ENCODE measurements around the gene MMAB.

The MMAB gene

DNA sequence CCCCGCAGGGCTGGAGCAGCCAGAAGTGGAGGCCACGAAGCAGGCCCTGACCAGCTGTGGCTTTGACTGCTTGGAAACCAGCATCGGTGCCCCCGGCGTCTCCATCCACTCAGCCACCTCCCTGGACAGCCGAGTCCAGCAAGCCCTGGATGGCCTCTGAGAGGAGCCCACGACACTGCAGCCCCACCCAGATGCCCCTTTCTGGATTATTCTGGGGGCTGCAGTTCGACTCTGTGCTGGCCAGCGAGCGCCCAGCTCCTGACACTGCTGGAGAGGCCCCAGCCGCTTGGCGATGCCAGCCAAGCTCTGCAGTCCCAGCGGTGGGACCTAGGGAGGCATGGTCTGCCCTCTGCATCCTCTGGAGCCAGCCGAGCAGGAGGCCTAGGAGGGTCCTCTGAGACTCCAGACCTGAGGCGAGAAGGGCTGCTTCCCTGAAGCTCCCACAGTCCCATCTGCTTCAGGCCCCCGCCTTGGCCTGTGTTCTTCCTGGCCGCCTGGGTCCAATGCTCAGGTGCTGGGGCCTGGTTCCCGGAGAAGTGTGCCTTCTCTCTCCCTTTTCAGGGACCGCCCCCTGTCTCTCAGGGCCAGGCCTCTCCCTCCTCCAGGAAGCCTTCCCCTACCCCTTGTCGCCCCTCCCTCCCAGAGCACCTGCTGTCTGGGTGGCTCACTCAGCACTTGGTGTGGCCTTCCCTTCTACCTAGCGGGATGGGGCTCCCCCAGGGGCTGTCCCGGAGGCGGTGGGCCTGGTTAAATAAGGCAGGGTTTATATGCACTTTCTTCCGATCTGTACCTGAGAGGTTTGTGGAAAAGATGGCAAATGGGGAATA lies 23.3 kb upstream of the MMAB start:
- no peak for FAIRE-seq
- DNase-seq (ENCODE audit: insufficient read length, low spot score), result no peak
- TF ChIP-seq POU2F2 (IDR thresholded peaks at IDR 0.05; ENCODE audit: low read depth, low read length) (no peak), SPI1 (IDR thresholded peaks at IDR 0.05; ENCODE audit: low read depth, low read length) (no peak), POLR2A (IDR thresholded peaks at IDR 0.05; ENCODE audit: low read depth, low read length) (no peak), PAX5 (IDR thresholded peaks at IDR 0.05; ENCODE audit: insufficient read depth, low read length, severe bottlenecking) (no peak), POLR2AphosphoS5 (IDR thresholded peaks at IDR 0.05; ENCODE audit: low read depth, low read length) (no peak), TAF1 (IDR thresholded peaks at IDR 0.05; ENCODE audit: low read depth, low read length) (no peak)

DNA sequence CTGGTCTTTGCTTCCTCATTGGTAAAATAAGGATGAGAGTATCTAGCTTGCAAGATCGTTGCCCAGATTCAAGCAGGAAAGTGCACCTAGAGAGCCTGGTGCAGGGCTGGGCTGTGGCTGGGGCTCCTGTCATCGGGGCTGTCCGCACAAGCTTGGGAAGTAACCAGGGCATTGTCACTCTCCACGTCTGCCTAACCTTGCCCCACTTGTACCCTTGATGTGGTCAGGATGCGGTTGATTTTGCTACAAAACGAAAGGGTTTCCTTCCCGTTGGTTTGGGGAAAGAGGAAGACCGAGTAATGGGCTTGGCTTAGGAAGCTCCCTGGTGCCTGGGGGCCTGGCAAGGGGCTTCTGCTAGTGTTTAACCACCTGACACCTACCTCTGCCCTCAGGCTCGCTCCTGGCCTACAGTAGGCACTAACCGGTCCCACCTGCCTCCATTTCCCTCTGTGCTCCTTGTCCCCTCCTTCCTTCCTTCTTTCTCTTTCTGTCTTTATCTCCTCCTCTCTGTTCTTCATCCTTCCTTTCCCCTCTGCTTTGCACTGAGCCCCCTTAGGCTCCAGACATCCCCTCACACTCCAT lies 22.1 kb upstream of the MMAB start:
- no peak for TF ChIP-seq POLR2A (IDR thresholded peaks at IDR 0.05; ENCODE audit: low read depth, low read length)
- no peak for TF ChIP-seq POU2F2 (IDR thresholded peaks at IDR 0.05; ENCODE audit: low read depth, low read length)
- no peak for DNase-seq (ENCODE audit: insufficient read length, low spot score)
- no peak for FAIRE-seq

GRCh38 chr12:109594556-109595317 lies 21.4 kb upstream of the MMAB start:
- TF ChIP-seq POU2F2 (IDR thresholded peaks at IDR 0.05; ENCODE audit: low read depth, low read length) (no peak), PAX5 (IDR thresholded peaks at IDR 0.05; ENCODE audit: insufficient read depth, low read length, severe bottlenecking) (no peak), SPI1 (IDR thresholded peaks at IDR 0.05; ENCODE audit: low read depth, low read length) (no peak), POLR2AphosphoS5 (IDR thresholded peaks at IDR 0.05; ENCODE audit: low read depth, low read length) (no peak), POLR2A (IDR thresholded peaks at IDR 0.05; ENCODE audit: low read depth, low read length) (no peak), TAF1 (IDR thresholded peaks at IDR 0.05; ENCODE audit: low read depth, low read length) (no peak)
- DNase-seq (ENCODE audit: insufficient read length, low spot score), result no peak
- FAIRE-seq, result no peak

GRCh38 chr12:109592905-109593272 lies 19.6 kb upstream of the MMAB start:
- TF ChIP-seq SPI1 (IDR thresholded peaks at IDR 0.05; ENCODE audit: low read depth, low read length), result no peak
- no peak for TF ChIP-seq POLR2AphosphoS5 (IDR thresholded peaks at IDR 0.05; ENCODE audit: low read depth, low read length)
- no peak for TF ChIP-seq TAF1 (IDR thresholded peaks at IDR 0.05; ENCODE audit: low read depth, low read length)
- DNase-seq (ENCODE audit: insufficient read length, low spot score), result no peak
- no peak for FAIRE-seq

DNA sequence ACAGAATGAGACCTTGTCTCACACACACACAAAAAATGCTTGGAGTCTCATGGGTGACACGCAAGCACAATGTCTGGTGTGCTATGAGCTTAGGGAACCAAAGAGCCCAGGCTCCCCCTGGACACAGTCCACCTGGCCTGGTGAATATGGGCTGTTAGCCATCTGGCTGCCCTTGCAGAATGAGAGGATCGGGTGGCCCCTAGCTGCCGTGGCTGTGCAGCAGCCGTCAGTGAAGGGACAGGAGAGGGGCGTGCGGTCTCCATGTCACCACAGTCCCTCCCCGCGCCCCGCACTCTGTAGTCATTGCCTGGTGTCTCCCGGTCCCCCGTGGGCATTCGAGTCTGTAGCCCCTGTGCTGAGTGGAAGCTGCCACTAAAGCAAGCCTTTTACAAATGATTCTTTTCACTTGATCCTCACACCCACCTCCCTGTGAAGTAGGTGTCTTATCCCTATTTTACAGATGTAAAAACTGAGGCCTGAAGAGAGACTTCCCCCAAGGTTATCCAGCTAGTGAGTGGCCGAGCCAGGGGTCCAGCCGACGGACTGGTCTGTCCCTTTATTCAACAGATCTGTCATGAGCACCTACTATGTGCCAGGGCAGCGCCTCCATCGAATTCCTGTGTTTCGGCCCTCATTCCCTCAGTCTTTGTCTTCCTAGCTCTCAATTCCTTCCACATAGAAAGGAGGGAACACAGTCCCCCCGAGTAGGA lies 19.0 kb upstream of the MMAB start:
- FAIRE-seq, result no peak
- TF ChIP-seq POLR2AphosphoS5 (IDR thresholded peaks at IDR 0.05; ENCODE audit: low read depth, low read length), result no peak
- no peak for TF ChIP-seq SPI1 (IDR thresholded peaks at IDR 0.05; ENCODE audit: low read depth, low read length)
- TF ChIP-seq TAF1 (IDR thresholded peaks at IDR 0.05; ENCODE audit: low read depth, low read length), result no peak
- TF ChIP-seq POLR2A (IDR thresholded peaks at IDR 0.05; ENCODE audit: low read depth, low read length), result no peak
- TF ChIP-seq PAX5 (IDR thresholded peaks at IDR 0.05; ENCODE audit: insufficient read depth, low read length, severe bottlenecking), result no peak
- no peak for TF ChIP-seq POU2F2 (IDR thresholded peaks at IDR 0.05; ENCODE audit: low read depth, low read length)

GRCh38 chr12:109591041-109591440 lies 17.7 kb upstream of the MMAB start:
- TF ChIP-seq PAX5 (IDR thresholded peaks at IDR 0.05; ENCODE audit: insufficient read depth, low read length, severe bottlenecking) (no peak), TAF1 (IDR thresholded peaks at IDR 0.05; ENCODE audit: low read depth, low read length) (no peak), POU2F2 (IDR thresholded peaks at IDR 0.05; ENCODE audit: low read depth, low read length) (no peak), POLR2A (IDR thresholded peaks at IDR 0.05; ENCODE audit: low read depth, low read length) (no peak), POLR2AphosphoS5 (IDR thresholded peaks at IDR 0.05; ENCODE audit: low read depth, low read length) (no peak), SPI1 (IDR thresholded peaks at IDR 0.05; ENCODE audit: low read depth, low read length) (no peak)
- DNase-seq (ENCODE audit: insufficient read length, low spot score), result no peak
- FAIRE-seq, result no peak

More for the DNA sequence above, 19.0 kb upstream of the MMAB start:
- DNase-seq (ENCODE audit: insufficient read length, low spot score), result no peak

DNA sequence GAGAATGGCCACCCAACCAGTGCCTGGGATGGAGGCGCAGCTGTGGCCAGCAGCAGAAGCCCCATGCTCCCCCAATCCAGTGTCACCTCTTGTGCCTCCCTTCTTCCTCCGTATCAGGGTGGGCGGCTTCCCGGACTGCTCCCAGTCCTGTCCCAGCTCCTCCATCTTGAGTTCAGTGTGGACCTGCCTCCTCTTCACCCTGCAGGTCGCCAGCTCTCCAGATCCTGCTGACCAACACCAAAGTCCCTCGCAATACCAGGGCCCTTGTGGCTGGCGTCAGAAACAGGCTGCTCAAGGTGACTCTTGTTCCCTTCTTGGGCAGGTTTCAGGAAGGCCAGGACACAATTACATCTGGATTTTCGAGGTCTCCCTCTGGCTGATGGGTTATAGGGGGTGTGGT lies 17.3 kb upstream of the MMAB start:
- FAIRE-seq (no peak), DNase-seq (ENCODE audit: insufficient read length, low spot score) (no peak)
- TF ChIP-seq PAX5 (IDR thresholded peaks at IDR 0.05; ENCODE audit: insufficient read depth, low read length, severe bottlenecking) (no peak), POLR2A (IDR thresholded peaks at IDR 0.05; ENCODE audit: low read depth, low read length) (no peak), SPI1 (IDR thresholded peaks at IDR 0.05; ENCODE audit: low read depth, low read length) (no peak), TAF1 (IDR thresholded peaks at IDR 0.05; ENCODE audit: low read depth, low read length) (no peak), POU2F2 (IDR thresholded peaks at IDR 0.05; ENCODE audit: low read depth, low read length) (no peak), POLR2AphosphoS5 (IDR thresholded peaks at IDR 0.05; ENCODE audit: low read depth, low read length) (no peak)

DNA sequence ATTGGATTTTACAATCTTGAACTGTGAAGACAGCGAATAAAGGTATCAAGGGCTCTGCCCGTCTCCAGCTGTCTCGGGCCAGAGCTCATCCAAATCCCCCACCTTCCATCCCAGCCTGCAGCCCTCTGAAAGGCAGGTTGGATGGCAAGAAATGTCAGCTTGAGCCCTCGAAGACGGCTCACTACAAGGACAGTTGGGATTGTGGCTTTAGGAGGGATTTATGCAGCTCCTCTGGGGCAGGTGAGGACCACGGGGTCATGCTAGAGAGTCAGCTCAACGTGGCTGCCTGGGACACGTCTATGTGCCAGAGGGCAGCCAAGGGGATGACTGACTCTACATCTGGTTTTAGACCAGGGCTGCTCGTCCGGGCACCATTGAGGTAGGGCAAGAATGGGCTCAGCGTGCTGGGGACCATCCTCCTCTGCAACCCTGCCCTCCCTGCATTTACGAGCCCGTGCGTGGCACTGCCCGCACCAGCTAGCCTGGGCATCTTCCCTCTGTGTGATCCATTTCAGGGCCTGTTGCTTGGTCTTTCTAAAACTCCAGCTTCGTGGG lies 16.5 kb upstream of the MMAB start:
- DNase-seq (ENCODE audit: insufficient read length, low spot score) (no peak), FAIRE-seq (no peak)
- no peak for TF ChIP-seq SPI1 (IDR thresholded peaks at IDR 0.05; ENCODE audit: low read depth, low read length)

GRCh38 chr12:109589240-109589590 lies 15.9 kb upstream of the MMAB start:
- TF ChIP-seq POU2F2 (IDR thresholded peaks at IDR 0.05; ENCODE audit: low read depth, low read length) (no peak), SPI1 (IDR thresholded peaks at IDR 0.05; ENCODE audit: low read depth, low read length) (no peak), POLR2AphosphoS5 (IDR thresholded peaks at IDR 0.05; ENCODE audit: low read depth, low read length) (no peak), POLR2A (IDR thresholded peaks at IDR 0.05; ENCODE audit: low read depth, low read length) (no peak), TAF1 (IDR thresholded peaks at IDR 0.05; ENCODE audit: low read depth, low read length) (no peak), PAX5 (IDR thresholded peaks at IDR 0.05; ENCODE audit: insufficient read depth, low read length, severe bottlenecking) (no peak)
- no peak for DNase-seq (ENCODE audit: insufficient read length, low spot score)
- no peak for FAIRE-seq

Measured in GM12891 (cell line).